NCI-H748 (cell line): ENCODE data around the gene GNAT2.
"Not testable (repeated sequence)": the region's sequence is repeated elsewhere in the genome, so short reads cannot be mapped to it uniquely, and the experiment has no call there.

Experiments used
- DNase-seq: peaks from one replicate; lab custom pipeline; 2025; ENCODE audit not compliant: unreplicated experiment; lab: John Stamatoyannopoulos, UW

Gene GNAT2

DNA sequence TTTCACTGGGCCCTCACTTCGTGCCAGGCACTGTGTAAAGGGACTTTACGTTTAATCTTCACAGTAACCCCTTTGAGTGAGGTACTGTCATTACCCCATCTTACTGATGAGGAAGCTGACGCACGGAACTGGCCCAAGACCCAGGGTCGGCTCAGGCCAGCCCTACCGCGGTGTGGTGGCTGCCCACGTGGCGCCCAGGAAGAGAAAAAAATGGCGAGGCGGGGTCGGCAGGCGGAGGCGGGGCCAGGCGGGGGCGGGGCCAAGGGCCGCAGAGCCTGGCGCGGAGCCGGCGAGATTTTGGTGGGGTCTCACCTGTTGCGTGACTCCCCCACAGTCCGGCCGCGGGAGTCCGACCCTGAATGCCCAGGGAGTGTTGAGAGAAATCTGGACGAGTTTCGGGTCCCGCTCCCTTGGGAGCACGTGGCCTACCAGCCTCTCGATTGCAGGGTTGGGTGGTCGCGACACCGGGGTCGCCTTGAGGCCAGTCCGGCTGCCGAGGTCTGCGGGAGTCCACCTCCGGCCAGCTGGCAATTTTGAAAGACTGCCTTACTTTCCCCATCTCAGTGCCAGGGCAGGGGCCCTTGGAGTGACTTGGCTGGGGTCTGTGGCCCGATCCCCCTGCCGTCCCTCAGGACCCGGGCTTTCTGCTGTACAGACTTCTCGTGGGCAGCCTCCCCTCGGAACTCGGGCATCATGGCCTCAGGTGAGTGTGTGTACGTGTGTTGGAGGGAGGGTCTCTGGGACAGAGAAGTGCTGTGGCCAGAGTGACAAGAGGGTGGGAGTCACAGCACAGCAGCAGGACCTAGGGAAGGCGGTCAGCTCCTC lies at the start of gene GNAT2, which contains the start of gene AMPD2:
Gene GNAT2 (minus strand): TSS at position 41 of the 825 bp plus-strand sequence. CDS start 6,746 bp downstream, outside the sequence.
Gene AMPD2 (plus strand): TSS at position 262 of the 825 bp plus-strand sequence. CDS start 1,339 bp downstream, outside the sequence.
- peak; percentile 63 for DNase-seq

DNA sequence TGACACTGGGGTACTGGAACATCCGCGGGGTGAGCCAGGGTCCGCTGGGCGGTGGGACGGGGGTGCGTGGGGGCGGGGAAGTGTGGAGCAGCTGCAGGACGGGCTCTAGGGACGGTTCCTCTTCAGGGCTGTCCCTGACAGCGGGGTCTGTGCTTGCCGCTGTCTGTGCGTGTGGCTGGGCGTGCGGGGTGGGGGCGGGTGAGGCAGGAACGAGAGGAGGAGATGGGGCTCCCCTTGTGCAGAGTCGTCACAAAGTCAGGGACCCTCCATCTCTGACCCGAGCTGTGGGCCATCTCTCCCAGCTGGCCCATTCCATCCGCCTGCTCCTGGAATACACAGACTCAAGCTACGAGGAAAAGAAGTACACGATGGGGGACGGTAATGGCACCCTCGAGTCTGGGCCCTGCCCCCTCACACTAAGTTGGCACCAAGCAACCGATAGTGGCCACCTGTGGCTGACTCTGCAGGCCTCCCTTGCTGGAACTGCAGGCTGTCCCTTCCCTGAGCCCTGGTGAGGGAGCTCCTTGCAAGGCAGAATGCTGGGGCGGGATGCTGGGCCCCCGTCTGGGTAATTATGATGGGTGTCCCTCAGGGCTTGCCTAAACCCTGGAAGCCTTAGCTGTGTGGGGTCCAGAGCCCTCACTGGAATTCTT lies 48.8 kb upstream of the GNAT2 start:
- no peak for DNase-seq

DNA sequence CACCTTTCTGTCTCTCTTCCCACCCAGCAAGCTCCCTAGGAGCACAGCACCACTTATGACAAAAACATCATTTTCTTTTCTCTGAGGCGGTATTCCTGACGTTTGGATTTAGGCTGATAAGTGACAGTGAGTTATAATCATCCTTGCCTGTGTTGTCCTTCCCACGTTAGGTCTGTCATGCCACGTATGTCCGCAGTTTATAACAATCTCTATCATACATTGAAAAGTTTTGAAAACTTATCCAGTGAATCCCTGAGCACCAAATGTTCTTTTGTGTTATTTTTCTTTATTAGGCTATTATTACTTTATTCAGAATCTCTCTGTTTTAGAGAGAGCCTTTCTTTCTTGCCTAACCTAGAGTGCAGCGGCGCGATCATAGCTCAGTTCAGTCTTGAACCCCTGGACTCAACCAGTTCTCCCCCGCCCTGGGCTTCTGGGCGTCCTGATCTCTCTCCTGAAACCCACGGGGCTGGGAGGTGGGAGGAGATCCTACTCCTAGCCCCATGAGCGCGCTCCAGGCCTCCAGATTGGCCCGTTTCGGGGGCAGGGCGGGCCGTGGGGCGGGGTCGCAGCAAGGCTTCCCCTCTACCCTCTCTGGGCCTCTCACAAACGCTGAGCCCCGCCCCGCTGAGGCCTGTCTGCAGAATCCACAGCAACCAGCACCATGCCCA lies 48.2 kb upstream of the GNAT2 start, which contains the start of gene GSTM2:
Gene GSTM2 (plus strand): TSS at position 606 of the 671 bp plus-strand sequence. CDS start 59 bp downstream, at position 665.
- no peak for DNase-seq

DNA sequence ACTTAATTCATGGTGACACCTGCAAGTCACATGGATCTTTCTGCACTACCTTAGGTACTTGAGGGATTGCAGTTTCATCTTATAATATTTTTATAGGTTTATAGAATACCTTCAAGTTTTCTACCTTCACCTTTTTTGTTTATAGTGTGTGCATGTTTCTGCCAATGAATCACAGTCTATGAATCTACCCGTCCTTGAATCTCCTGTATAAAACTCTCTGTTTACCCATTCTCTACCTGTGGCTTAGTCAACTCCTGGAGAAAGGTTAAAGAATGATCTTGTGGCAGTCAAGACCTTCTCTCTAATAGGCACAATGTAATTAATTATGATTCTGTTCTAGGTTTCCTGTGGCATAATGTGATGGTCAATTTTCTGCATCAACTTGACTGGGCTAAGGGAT lies 45.3 kb upstream of the GNAT2 start:
- no peak for DNase-seq

DNA sequence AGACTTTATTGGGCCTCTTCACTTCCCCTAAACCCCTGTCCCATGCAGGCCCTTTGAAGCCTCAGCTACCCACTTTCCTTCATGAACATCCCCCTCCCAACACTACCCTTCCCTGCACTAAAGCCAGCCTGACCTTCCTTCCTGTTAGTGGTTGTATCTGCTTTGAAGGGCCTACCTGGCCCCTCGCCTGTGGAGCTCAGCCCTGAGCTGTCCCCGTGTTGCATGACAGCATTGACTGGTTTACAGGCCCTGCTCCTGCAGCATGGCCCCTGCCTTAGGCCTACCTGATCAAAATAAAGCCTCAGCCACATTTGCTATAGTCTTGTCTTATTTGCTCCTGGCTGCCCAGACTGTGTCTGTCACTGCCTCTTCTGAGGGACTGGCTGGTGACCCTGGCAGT lies 42.0 kb upstream of the GNAT2 start:
- DNase-seq: no peak

DNA sequence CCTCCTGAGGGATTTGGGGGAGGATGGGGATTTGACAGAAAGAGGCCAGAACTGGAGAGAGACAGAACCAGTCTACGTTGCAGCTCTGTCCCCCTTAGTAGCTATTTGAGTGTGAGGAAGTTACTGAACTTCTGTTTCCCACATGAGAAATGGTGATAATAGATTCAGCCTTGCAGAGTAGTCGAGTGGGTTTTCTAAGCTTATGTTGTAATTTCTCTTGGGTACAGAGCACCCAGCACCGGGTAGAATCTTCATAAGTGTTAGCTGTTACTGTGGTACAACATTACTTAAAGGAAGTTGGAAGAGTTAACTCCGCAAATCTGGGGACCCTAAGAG lies 41.2 kb upstream of the GNAT2 start:
- not testable (repeated sequence) for DNase-seq

DNA sequence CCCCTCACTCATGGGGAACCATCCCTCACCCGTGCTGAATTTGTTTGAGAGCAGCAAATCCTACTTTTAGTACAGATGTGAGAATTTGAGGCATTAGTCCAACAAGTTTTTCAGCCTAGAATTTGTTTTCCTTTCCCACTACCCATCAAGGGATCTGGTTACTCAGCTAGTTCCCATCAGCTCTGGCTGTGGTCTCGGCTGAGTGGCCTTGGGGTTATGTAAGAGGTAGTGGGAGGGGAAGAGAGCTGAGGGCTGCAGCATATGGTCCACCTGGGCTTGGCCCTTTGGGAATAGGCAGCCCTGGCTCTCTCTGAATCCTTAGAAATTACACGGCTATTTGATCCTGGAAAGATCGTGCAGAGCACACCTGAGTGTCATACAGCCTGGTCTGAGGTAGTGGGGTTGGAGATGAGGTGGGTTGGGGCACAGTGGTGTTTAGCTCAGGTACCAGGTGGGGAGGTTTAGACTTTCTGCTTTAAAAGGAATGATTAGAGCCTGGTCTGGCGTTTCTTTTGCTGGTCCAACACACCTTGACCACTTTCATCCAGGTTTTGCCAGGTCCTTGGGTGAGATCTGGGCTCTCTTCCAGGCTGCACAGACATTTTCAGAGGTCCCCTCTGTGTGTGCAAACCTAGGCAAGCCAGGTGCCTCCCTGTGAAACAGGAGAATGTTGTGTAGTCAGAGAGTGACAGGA lies 40.7 kb upstream of the GNAT2 start:
- no peak for DNase-seq

DNA sequence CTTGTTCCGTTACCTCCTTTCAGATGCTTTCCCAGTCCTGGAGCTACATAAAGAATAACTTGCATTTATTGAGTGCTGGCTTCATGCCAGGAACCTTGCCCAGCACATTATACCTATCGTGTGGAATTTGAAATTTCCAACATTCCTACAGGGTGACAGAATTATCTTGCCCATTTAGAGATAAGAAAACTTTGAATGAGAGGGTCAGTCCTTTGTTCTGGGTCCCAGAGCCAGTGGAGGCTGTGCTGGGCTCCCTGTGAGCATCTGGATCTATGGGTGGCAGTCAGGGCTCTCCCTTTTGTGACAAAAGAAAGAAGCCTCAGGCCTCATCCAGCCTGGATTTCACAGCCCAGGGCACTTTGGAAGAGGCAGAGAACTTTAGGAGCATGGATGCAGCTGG lies 39.7 kb upstream of the GNAT2 start:
- no peak for DNase-seq

DNA sequence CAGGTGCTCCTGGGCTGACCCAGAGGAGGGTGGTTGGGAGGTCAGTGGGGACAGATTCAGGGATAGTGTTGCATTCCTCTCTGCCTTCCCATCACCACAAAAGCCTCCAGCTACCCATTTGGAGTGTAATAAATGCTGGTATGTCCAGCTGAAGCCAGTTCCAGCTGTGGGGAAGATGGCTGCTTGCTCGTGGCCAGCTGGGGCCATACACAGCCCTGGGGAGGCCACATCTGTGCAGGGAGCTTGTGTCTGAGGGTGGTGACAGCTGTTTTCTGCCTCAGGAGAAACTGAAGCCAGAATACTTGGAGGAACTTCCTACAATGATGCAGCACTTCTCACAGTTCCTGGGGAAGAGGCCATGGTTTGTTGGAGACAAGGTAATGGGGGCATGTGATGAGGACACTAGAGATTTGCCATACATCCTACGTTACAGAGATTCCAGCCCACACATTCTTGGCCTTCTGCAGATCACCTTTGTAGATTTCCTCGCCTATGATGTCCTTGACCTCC lies 39.2 kb upstream of the GNAT2 start:
- DNase-seq: no peak

DNA sequence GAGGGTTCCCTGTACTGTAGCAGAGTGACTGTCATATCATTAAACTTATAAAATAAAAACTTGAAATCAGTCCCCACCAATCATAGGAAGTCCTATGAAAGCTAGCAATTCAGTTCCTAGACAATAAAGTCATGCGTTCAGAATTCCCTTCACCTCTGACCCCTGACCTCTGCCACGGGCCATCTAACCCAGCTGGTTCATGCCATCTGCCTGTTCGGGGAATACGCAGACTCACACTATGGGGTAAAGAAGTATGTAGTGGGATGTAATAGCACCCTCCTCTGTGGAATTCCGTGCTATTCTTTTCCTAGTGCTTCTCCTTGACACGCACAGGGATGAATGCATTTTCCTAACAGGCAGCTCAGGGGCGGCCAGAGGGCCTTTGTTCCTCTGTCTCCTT lies 38.6 kb upstream of the GNAT2 start:
- no peak for DNase-seq

DNA sequence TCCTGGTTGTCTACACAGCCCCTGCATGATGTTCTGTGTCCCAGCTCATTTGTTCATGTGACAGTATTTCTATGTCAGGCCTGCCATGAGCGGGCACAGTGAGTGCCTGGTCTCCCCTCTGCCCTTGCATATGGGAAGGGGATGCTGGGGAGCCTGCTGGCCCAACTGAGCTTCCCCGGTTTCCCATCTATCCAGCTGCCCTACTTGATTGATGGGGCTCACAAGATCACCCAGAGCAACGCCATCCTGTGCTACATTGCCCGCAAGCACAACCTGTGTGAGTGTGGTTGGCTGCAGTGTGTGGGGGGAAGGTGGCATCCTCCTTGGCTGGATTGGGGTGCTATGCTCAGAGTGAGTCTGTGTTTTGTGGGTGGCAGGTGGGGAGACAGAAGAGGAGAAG lies 38.0 kb upstream of the GNAT2 start:
- no peak for DNase-seq

DNA sequence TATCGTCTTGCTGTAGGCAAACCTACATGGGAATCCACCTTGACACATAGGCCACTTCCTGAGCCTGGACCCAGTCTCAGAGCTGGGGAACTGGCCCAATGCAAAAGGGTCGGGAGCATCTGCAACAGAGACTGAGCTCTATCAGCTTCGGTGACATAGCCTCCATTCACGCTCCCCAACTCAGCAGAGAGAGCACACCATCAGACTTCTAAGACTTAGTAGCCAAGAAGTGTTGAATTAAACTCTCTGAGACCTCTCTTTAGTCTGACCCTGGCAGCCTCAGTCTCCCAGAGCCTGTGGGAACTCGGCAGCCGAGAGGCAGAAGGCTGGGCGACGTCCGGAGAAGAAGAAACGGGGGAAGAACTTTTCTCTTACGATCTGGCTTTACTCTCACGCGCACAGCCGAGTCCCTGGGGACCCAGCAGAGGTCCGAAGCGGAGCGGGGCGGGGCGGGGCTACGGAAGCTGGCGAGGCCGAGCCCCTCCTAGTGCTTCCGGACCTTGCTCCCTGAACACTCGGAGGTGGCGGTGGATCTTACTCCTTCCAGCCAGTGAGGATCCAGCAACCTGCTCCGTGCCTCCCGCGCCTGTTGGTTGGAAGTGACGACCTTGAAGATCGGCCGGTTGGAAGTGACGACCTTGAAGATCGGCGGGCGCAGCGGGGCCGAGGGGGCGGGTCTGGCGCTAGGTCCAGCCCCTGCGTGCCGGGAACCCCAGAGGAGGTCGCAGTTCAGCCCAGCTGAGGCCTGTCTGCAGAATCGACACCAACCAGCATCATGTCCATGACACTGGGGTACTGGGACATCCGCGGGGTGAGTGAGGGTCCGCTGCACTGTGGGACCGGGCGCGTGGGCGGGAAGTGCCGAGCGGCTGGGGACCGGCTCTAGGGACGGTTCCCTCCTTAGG lies 36.5 kb upstream of the GNAT2 start, which contains the start of gene GSTM4:
Gene GSTM4 (plus strand): TSS at position 485 of the 905 bp plus-strand sequence. CDS start 291 bp downstream, at position 776.
- DNase-seq: peak; percentile 64

DNA sequence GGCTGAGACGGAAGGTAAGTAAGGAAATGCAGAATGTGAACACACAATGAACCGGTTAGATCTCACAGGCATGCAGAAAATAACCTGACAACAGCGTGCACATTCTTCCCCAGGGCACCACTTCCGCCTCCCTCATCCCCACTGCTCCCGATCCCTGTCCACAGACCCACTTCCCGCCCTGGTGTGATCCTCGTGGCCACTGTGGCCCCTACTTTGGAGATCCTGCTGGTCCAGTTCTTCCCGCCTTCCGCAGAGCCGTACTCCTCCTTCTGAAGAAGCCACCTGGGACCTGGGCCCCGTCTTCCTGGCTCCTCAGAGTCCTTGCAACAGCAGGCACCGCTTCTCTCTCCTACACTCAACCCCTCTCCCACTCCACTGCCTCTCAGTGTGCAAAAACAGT lies 35.1 kb upstream of the GNAT2 start:
- no peak for DNase-seq

DNA sequence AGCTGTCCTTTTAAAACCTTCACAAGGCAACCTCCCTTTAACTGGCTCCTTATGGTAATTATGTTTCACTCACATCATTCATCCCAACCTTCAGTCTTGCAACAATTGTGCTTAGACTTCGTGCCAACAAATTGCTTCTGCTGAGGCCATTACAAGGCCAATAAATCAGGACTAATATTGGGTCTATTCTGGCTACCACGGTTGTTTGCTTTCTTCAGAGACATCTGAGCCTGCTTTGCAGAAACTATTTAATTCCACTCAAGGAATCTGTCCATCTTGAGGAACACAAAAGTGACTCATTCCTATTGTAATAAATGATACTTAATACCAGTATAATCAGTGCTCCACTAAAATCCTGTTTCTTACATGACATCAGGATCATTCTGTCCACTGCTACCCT lies 33.9 kb upstream of the GNAT2 start:
- no peak for DNase-seq

DNA sequence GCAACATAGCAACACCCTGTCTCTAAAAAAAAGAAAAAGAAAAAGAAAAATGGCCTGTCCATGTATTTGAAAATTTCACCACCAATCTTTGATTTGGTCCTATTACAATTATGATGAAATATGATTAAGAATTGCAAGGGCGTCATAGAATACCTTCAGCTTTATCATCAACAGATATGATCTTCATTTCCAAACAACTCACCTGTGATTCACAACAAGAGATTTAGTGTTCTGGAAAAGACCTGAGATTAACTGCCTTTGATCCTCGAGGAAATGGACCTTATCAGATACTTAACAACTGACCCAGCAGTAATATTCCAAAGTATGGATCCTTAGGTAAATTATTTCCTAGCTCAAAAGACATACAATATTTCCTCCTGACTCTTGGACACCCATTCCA lies 33.0 kb upstream of the GNAT2 start:
- no peak for DNase-seq

DNA sequence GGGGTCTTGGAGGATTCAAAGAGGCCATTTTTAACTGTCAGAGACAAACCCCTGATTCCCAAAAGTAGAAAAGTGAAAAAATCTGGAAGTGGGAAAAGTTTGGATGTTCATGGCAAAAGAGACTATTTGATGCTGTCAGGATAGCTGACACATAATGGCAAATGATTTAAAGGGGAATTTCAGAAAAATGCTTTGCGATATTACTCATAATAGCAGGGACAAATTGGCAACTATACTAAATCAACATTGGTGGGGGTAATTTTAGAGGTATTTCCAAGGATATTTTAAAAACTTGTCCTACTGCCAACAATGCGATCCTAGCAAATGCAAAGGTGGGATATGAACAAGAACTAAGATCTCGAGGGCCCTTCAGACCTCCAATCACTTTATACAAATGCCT lies 31.2 kb upstream of the GNAT2 start:
- no peak for DNase-seq

DNA sequence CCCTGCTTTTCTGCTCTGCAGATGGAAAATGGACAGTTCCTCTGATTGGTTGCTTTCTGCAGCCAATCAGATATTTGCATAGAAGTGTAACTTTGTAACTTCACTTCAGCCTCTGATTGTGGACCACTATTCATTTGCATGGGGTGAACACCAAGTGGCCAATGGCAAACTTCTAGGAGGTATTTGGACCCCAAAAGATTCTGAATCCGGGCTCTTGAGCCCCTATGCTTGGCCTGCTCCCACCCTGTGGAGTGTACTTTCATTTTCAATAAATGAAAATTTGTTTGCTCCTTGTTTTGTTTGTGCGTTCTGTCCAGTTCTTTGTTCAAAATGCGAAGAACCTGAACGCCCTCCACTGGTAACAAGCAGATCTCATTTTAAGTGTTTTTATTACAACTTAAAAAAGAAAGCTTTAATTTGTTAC lies 30.1 kb upstream of the GNAT2 start:
- peak; percentile 18 for DNase-seq

DNA sequence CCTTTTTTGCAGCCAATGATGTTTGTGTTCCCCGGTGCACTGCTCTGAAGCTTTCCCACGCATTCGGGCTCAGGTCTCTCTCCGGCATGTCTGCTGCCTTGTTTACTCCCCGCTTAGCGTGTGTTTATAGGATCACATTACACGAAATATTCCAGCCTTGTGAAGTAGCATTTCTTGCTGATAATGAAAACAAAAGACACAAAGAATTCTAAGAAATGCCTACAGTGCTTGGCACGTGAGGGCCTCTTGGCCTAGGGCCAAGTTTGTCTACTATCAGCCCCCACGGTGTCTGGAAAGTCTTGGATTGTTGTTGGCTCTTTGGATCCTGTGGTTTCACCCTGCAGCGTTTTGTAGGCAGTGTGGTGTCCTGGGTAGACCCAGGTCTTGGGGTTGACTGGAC lies 25.3 kb upstream of the GNAT2 start:
- no peak for DNase-seq

DNA sequence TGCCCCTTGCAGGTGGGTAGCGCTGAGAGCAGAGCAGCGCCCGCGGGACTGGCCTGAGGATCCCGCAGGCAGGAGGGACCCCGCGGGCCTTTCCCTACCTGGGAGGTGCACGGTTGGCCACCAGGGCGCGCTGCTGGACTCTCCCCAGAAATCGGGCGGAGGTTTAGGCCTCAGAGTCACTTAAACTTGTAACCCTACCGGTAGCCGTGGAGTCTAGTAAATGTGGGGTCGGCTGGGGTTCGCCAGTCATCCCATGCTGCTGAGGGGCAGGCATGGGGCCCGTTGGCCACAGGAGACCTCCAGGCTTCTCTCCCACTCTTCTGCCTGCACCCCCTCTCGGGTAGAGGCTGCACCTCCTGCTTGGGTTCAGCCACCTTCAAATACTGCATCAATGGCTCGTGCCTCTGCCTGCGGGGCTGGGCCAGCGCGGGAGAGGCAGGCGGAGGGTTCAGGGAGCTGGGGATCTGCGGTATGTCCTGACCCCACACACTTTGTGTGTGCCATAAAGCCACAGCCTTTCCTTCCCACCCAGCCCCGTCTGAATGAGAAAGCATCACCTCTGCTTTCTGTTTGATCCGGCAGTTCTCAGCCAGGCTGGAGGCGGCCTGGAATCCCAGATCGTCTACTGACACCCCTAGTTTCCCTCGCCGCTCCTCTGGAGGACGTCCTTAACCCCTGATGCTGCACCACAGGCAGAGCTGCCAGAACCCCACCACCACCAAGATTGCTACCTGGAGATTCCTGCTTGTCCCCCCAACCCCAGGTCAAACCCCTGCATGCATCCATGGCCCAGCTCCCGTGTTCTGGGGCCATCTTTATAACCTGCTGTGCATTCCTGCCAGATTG lies 24.2 kb upstream of the GNAT2 start:
- peak; percentile 72 for DNase-seq
